ENCODE measurements around the gene TOM1. TPM values are rescaled to one million over a fixed set of nuclear protein-coding genes. Genes with fewer than 3 reads are reported as not detected.
A peak's percentile ranks its signal among the peaks of the same experiment; 100 is the strongest.

TOM1 gene
- polyA plus RNA-seq, 1 of the 3 experiments (the other 2 are of a cell fraction) = 26.9 TPM

- Histone ChIP-seq H3K79me2 (ENCODE audit: insufficient read depth) (peaks cover 42% of the 10 kb centered on the region; the same call in 1 of the 2 replicates), H3F3A (replicated peaks; ENCODE audit: insufficient read depth) (peaks cover 6% of the 10 kb centered on the region), H3K4me2 (peak overlapping the region; percentile 50), H3K27me3 (ENCODE audit: insufficient read depth) (no peaks in the 10 kb centered on the region), H3K4me3 (ENCODE audit: low read depth in 2 of 2, low read length in 1 of 2) (no peak overlapping the region), H3K9me3 (no peaks in the 10 kb centered on the region), H3K4me1 (ENCODE audit: control insufficient read depth in 1 of 2, insufficient read depth in 2 of 2, low read depth in 1 of 2, low read length in 1 of 2) (peaks cover 5 to 19% of the 10 kb centered on the region in 2 experiments; a peak in 3 of 4 replicates), H3K27ac (ENCODE audit: low read depth in 2 of 2, low read length in 1 of 2) (peak overlapping the region in 1 of 2 experiments; percentile 33; a peak in 2 of 4 replicates), H3K9me2 (no peaks in the 10 kb centered on the region), H3K9ac (no peak overlapping the region), H3K36me3 (replicated peaks in 1 of 2; ENCODE audit: control insufficient read depth in 1 of 2, insufficient read depth in 2 of 2, low read length in 1 of 2) (peaks cover 0 to under 1% of the 10 kb centered on the region in 2 experiments), H2AFZ (ENCODE audit: low read depth) (no peak overlapping the region), H4K20me1 (ENCODE audit: insufficient read depth) (peaks cover 5% of the 10 kb centered on the region; the same call in 1 of the 2 replicates)
- ChIA-PET CTCF (no interaction called here), POLR2A (no interaction called here)
- WGBS (ENCODE audit: low lambda C conversion rate) = 93% methylated on average over 12 of the region's 13 CpGs
- no peak for TF ChIP-seq POLR2AphosphoS5 (IDR thresholded peaks at IDR 0.05; ENCODE audit: low read depth, low read length)
- TF ChIP-seq CTCF (IDR thresholded peaks at IDR 0.05) = no peak
- no peak for TF ChIP-seq USF2 (IDR thresholded peaks at IDR 0.05; ENCODE audit: borderline replicate concordance, low read depth, low read length)
- no peak for TF ChIP-seq SIN3A (IDR thresholded peaks at IDR 0.05; ENCODE audit: borderline replicate concordance, low read depth, low read length)
- TF ChIP-seq TEAD4 (IDR thresholded peaks at IDR 0.05; ENCODE audit: borderline replicate concordance, insufficient read depth) = no peak
- TF ChIP-seq NRF1 (IDR thresholded peaks at IDR 0.05; ENCODE audit: low read depth, low read length) = no peak
- TF ChIP-seq ZBTB33 (IDR thresholded peaks at IDR 0.05; ENCODE audit: borderline replicate concordance, low read depth) = no peak
- TF ChIP-seq CHD2 (IDR thresholded peaks at IDR 0.05; ENCODE audit: low read length, partially characterized antibody) = no peak
- no peak for TF ChIP-seq PBX3 (IDR thresholded peaks at IDR 0.05)
- no peak for TF ChIP-seq FOXM1 (IDR thresholded peaks at IDR 0.05; ENCODE audit: low read depth)
- TF ChIP-seq YY1 (IDR thresholded peaks at IDR 0.05; ENCODE audit: low read depth) = no peak
- DNase-seq = no peak
Measured at GRCh38 chr22:35312198-35313059, 12.7 kb downstream of the TOM1 start.

All from SK-N-SH (cell line).